ENCODE data around the gene RPL36A.

Gene RPL36A
- 10.1 to 27.6 reads per million in 2 experiments for total RNA-seq

DNA sequence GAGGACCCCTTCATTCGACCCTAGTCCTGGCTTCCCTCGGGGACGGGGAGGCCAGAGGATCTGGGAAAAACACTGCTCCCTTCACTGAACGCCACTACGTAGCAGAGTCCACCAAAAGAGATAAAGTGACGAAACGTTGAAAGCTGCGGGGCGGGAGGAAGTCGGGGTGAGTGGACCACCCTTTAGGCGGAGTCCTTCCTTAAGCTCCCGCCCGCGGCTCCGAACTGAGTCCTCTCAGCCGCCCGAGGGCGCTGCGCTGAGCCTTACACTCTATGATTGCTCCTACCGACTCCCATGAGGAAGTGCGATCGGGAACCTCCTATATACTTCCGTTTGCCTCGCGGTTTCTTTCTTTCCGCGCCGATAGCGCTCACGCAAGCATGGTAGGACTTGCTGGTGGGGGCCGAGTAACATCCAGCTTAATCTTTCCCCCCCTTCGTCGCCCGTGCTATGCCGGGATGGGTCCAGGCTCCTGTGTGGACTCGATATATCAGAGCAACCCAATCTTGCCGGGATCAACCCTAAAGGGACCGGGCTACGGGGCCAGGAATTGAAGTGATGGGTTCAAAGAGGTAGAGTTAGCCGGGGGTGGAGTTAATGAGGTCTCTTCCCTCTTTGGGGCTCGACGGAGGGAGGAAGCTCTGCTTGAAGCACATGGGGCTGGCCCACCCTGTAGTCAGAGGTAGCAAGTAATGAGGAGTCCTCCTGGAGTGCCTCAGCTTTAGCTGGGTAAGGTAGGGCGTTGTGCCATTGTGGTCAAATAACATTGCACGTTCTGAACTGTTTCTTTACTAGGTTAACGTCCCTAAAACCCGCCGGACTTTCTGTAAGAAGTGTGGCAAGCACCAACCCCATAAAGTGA, at the start of gene RPL36A:
TSS of gene RPL36A (plus strand) at position 348 of the 862 bp plus-strand sequence. CDS start at position 381, 33 bp downstream.
- DNase-seq (ENCODE audit: low read depth), result peak; percentile 68

DNA sequence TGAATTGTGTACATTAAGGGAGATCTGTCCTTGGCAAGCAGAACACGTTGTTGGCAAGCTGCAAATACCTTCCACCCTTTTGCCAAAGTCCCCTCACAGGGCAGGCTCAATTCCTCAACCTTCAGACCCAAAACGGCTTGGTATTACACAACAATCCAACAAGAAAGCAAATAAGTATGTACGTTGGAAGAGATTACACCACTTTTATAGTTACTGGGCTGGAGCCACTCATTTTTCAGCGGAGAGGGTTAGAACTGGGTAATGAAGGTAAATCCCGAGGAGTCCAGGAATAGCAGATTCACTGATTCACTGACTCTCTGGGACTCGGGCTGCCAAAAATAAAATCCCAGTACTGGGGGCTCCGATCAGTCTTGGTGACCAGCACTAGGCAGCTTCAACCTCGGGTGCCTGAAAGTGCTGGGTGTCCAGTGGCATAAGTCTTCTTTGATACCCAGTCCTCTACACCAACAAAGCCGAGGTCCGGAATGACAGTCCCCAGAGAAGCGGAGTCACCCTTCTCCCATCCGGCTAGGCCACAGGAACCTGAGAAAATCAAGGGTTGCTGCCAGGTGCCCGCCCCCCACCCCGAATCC, 42.9 kb upstream of the RPL36A start:
- no peak for DNase-seq (ENCODE audit: low read depth)

DNA sequence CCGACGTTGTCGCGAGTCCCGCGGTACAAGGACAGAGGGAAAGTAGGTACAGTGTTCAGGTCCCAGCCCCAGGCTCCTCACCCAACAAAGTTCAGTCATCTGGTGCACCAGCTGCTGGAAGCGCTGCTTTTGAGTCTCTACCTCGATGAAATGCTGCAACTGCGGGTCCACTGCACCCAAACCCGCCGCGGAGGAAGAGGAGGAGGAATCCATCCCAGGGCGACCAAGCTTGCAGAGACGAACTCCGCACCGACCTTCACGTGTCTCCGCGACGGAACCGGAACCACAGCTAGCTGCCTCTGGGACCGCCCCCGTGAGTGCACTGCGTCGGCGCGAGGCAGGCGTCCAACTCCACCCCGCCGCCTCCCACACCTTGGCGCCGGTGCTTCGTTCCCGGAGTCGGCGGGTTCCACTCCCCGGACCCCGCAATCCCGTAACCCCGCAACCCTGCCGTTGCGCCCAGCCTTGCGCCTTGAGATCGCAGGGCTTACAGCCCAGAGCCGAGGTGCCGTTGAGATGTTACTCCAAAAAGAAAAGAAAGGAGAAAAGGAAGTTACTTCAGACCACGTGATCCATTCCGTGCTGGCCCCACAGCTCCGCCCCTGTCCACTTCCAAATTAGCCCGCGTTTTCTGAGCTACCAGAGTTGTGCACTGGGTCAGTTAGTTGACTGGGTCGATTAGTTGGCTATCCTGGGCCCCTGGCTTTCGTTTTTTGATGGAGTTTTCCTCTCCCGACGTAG, 42.2 kb upstream of the RPL36A start, which contains the start of gene TIMM8A:
TSS of gene TIMM8A (minus strand) at position 291 of the 741 bp plus-strand sequence. CDS start at position 213, 78 bp downstream.
- DNase-seq (ENCODE audit: low read depth), result peak; percentile 64

DNA sequence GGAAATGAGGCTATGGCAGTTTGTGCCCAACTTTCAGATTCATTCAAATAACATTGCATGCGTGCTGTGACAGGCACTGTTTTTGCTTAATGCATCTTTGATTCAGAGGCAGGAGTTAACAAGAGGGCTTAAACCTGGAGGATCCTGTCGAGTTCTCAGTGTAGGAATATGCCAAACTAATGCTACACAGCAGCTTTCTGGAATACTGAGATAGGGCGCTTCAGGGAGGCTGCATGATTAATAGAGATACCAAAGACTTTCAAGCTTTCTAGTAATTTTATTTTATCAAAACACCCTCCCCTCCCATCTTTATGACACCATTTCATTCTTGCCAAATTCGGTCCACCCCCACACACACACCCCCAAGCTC, 41.6 kb upstream of the RPL36A start:
- DNase-seq (ENCODE audit: low read depth), result no peak

DNA sequence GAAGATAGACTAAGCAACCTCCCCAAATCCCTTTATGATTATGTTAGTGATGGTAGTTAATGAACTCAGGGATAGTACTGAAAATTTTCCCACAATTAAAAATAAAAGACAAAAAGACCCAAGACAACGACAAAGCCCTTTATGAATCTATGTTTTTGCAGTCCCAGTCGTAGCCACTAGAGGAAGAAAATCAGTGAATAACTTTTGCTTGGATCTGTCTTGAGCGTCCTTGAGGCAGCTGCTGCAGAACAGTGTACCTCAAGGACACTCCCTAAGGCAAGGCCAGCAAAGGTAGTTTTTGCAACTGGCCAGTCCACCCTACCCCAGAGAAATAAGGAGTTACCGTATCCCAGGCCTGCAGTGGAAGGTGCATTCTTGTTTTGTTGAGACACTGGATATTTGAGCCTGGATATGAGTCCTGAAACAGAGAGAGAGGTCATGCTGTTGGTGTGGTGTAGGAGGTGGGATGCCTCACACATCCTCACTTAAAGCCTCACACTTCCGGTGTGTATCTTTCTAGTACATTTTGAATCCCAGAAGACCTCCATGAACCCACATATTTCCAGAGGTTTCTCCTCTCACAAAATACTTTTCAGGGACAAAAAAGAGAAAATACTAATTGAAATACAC, 33.5 kb upstream of the RPL36A start:
- no peak for DNase-seq (ENCODE audit: low read depth)

DNA sequence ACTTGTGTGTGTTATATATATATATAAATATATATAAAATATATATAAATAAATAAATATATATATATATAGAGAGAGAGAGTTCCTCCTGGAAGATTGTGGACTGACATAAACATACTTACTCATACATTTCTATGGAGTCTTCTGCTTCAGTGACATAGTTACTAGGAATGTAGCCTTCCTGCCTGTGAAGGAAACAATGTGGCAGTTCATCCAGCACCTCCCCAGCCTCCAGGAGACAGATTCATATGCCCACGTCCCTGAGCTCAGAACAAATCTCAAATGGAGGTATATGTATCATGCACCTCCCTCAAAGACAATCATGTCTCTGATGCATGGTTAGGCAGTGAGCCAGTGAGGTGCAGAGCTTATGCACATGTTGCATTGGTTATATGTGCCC, 30.8 kb upstream of the RPL36A start:
- no peak for DNase-seq (ENCODE audit: low read depth)

DNA sequence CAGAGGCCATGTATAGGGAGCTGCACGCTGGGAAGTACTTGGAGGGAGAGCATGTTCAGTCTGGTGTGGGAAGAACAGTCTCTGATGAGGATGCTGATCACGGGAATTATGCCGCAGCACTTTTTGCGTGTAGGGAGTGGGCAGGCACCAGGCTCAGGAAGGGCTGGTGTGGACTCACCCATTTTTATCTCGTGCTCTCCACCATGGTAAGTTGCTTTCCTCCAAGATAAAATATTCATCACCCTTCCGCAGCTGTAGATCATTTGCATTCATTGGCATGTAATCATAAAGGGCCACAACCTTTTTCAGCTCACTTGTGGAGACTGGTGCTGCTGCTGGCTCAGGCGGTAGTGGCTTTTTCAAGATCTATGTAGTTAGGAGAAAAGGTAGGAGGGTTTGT, 30.4 kb upstream of the RPL36A start:
- no peak for DNase-seq (ENCODE audit: low read depth)

DNA sequence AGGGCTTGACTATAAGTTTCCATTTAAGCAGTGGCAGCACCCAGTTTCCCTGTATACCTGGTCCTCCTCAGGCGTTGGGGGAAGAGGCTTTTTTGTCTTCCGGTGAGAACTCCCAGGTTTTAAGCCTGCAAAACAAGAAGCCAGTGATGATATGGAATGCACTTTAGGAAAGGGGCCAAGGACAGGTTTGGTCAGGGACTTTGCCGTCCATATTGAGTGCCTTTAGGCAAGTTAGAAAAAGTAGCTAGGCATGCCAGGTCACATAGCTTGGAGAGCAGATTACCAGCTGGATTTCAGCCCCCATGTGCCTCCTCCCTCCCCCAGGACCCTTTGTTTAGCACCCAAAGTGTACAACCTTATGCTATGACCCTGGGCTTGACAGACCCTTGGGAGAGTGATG, 28.7 kb upstream of the RPL36A start:
- no peak for DNase-seq (ENCODE audit: low read depth)

DNA sequence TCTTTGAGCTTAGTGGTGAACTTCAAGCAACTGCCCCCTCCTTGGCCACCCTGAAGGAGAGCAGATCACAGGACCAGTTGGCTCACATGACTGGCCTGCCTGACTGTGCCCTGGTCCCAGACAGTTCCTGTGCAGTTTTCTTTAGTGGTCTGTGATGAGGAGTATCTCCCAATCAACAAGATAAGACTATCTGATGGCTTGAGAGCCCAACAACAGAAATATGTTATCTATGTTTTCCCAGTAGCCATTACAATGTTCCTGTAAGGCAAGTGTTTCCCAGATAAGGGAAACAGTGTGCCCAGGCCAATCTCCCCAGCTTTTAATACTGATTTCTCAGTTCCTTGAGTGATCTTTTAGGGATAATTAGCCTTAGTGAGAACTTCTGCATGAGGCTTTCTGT, 28.1 kb upstream of the RPL36A start:
- no peak for DNase-seq (ENCODE audit: low read depth)

DNA sequence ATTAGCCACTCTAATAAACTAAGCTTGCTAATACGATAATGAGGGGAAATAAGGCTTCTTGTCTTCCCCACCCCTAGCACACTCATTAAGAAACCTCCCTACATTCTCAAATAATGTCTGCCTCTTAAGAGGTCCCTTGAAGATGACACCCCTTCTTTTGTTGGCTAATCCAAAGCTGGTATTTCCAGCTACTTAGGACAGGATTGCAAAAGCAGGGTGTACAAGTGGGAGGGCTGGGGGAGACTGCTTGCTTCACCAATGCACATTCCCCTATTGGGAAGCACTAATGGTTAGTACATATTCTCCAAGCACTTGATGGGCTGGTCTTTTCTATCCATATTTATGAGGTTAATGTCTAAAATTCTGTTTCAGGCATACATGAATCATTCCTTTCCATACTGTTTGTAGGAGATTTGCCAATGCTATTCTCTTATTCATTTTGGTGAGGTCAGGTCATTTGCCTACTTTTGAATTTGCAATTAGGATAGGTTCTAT, 25.5 kb upstream of the RPL36A start:
- no peak for DNase-seq (ENCODE audit: low read depth)

DNA sequence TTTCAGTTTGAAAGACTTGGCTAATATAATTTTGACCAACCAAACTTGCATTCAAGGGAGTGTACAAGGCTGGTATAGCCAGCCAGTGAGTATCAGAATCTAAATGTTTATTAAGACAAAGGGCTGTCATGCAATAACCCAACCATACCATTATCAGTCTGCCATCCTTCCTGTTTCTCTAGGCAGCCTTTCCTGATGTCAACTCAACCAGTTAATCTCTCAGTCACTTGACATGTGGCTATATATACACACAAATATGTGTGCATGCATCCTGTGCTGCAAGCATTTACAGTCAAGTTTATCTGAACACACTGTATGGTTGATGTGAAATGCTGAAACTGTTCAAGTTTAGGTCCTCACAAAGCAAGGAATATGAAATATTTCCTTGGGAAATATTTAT, 22.0 kb upstream of the RPL36A start:
- DNase-seq (ENCODE audit: low read depth), result no peak

DNA sequence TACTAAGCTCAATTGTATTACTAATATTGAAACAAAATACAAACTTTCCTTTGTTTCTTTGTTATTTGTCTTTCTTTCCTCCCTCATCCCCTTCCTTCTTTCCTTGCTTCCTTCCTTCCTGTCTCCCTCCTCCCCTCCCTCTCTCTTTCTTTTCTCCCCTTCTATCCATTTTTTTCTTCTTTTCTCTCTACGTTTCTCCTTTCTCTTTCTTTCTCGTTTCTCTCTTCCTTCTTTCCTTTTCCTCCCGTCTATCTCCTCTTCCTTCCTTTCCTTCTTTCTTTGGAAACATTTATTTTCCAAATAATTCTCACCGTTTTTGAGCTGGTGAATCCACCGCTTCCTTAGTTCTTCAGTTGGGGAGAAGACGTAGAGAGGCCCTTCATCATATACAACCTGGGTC, 21.1 kb upstream of the RPL36A start:
- DNase-seq (ENCODE audit: low read depth), result no peak

DNA sequence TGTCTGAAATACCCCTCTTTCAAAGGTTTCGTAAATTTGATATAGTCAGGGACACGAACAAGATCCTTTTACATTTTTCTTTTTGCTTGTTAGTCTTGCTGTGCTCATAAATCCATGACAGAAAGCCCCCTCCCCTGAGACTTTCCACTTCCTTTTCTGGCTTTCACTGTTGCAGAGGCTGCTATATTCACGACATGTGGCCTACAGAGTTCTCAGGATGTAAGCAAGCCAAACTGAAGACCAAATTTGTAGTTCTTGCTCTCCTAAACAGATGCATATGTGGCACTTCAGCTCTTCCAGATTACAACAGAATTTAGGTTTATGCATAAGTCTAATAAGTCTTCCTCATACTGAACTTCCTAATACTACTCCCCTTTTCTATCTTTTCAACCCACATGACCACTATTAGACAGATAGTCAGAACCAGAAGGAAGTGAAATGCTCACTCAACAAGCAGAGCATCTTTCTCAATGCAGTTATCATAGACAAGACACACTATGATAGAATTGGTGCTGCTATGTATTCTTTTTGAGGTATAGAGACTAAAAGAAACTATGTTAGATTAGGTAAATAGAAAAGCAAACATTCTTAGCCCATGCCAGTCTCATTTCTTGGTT, 19.8 kb upstream of the RPL36A start:
- no peak for DNase-seq (ENCODE audit: low read depth)

DNA sequence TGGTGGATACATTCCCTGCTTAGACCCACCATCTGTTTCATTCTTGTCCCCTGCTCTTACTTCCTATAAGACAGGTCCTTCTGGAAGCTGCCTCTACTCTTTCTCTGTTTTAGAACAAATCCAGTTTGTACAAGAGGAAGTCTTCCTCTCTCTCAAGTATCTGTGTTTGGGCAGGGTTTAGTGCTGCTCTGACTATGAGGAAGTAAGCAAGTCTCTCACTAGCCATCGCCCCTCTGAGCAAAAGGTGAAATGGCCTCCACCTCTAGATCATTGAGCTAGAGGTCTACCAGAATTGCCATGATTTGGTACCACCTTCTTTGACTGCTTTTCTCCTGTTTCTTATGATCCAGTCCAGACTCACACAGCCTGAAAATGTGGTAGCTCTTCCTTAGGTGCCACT, 13.3 kb upstream of the RPL36A start:
- DNase-seq (ENCODE audit: low read depth), result no peak

DNA sequence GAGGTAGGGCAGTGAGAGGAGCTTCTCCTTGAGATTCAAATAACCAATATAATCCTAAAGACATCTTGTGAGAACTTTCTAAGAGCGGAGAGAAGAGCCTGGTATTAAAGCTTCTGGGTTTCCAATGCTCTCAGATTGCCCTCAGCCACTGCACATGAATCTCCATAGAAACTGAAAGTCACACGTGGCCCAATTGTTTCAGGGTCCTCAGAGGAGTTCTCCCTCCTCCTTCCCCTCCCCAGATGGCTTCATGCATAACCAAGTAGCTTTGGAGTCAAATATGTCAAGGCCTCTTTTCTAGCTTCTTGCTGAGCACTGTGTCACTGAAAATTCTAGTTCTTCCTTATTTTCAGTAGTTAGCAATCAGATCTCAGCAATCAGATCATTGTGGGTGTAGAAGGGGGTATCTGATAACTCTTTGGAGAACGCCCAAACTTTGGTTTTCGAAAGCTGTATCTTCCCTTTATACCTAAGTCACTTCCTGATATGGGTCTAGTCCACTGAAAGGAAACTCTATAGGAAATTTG, 7.1 kb upstream of the RPL36A start:
- no peak for DNase-seq (ENCODE audit: low read depth)

DNA sequence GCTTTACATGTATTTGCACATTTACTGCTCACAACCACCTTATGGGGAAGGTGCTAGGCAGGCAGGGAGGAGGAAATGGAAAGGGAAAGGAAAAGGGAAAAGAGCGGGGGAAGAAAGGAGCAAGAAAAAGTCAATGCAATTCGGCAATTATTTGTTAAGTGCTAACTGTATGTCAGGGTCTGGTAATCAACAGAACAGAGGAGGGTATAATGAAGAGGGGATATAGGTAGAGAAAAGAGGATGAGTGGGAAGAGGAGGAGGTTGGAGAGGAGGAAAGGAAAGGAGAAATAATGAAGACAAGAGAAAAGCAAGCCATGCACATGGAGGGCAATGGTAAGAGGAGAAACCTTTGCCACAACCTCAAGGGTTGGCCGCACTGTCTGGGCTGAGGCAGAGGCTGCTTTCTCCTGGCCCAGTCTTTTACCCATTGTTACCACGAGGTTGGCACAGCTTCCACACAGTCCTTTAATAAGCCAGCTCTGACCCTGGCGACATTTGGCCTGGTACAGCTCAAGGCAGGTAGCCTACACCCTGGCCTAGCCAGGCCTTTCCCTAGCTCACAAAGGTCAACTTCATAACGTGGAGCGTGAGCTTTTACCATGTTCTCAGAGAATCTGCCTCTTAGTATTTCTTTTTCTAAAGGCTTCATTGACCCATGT, 5.7 kb upstream of the RPL36A start:
- DNase-seq (ENCODE audit: low read depth), result no peak

DNA sequence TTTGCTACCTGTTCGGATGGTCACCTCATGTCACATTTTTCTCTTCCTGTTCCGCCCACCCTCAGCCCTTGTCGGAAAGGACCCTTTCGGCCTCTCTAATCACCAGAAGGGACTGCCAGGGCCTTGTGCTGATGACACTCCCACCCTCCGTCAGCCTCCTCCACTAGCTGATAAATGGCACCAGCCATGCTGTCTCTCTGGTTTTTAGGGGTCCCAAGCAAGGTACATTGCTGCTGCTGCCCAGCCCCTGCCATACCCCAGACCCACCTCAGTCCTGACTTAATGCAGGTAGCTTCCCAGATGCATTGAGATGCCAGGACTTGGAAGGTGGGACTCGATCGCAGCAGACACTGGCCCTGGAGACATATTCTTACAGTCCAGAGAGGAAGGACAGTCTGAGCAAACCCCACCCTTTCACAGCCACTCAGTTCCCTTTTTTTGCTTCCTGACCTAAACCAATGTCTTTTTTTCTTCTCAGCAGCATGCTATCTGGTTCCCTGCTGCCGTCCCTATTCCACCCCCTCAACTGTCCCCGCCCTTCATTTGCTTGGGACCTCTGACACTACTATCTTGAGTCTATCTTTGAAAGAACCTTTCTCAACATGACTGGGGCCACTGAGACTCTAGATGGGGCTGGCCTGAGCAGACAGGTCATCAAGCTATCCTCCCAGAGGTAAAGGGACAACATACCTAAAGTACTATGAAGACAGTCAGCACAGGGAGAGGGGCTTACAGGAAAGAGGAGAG, 4.8 kb upstream of the RPL36A start, which contains the start of gene BTK:
TSS of gene BTK (minus strand) at position 397 of the 747 bp plus-strand sequence. CDS start 10,907 bp downstream, outside the sequence.
- no peak for DNase-seq (ENCODE audit: low read depth)

DNA sequence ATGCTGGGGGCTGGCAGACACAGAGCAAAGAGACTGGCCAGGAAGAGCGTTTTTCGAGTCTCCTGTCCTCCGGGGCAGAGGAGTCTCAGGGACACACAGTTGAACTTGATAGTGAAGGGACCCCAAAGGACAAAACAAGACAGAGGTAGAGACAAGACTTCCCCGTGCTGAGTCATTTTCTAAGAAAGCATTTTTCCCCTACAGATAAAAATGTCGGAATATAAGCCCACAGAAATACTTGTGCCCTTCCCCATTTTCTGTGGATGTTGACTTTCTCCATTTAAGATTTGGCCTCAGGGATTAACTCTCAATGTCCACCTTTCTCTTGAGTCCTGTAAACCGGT, 4.3 kb upstream of the RPL36A start:
- DNase-seq (ENCODE audit: low read depth), result no peak

DNA sequence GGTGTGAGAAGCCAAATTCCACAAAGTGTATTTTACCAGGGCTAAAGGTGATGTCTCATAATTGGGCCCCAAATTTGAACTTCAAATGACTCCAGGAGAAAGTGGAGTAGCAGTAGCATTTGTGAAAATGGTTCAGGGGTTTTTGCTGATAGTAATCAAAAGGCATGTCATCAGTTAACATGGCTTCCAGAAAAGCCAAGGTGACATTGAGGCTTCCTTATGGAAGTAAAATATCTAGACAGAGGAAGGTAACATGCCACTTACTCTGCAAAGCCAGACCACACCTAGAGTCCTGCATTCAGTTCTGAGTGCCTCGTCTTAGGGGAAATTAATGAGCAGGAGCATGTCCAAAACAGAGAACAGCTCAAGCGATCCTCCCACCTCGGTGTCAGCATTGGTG, 2.2 kb upstream of the RPL36A start:
- DNase-seq (ENCODE audit: low read depth), result no peak

DNA sequence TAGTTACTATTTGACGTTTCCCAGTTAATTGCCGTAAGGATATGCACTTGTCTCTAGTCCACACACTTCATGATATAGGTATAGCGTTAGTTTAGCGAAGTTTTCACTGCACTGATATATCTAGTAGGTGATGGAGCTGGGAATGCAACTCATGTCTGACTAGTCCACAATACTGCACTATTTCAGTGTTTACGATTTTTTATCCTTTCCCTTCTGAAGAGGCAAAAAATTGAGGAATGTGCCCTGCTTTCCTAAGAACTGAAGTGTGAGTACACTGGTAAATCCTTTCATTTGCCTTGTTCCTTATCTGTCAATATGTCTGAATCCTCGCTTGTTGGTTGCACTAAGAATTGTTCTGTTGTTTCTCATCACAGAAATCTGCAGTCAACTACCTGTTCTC, 1.0 kb downstream of the RPL36A start:
- no peak for DNase-seq (ENCODE audit: low read depth)

Measured in T follicular helper cell (primary cell).